Heart left ventricle (tissue), 16 donors: Measurements from ENCODE around the gene CNP. TPM values are rescaled to one million over a fixed set of nuclear protein-coding genes. Genes with fewer than 3 reads are reported as not detected.

Experiments
- ATAC-seq, 4 donors: fragments of 200-7000 bp; cut with Tn5 transposase; one replicate each; pipeline ENCODE4 v1.9.1; 2020 to 2022; ENCODE audit warnings: moderate library complexity in 4 of 4, mild to moderate bottlenecking in 3 of 4, moderate number of reproducible peaks in 1 of 4
- DNase-seq, 5 donors: peaks; one replicate each; pipeline ENCODE4 v3.0.0-alpha.2; 2020
- H3K27ac ChIP-seq, 12 donors: fragments of 200-600 bp; sonication (generic) in 4 of 12; one replicate each; pipeline versions ENCODE4 v1.5.0 to v1.8.0; 2016 to 2022; ENCODE audit warnings: mild to moderate bottlenecking in 2 of 12
- H3K27me3 ChIP-seq, 9 donors: fragments of 200-600 bp; sonication (generic) in 2 of 9; one replicate each; pipeline versions ENCODE4 v1.5.1 to v1.8.0; 2016 to 2022; ENCODE audit warnings: mild to moderate bottlenecking in 3 of 9
- H3K36me3 ChIP-seq, 9 donors: fragments of 200-600 bp; sonication (generic) in 2 of 9; one replicate each; pipeline versions ENCODE4 v1.5.0 to v1.8.0; 2018 to 2022; ENCODE audit warnings: mild to moderate bottlenecking in 2 of 9
- H3K4me1 ChIP-seq, 12 donors: fragments of 200-600 bp; sonication (generic) in 4 of 12; one replicate each; pipeline versions ENCODE4 v1.5.0 to v1.8.0; 2016 to 2022; ENCODE audit warnings: mild to moderate bottlenecking in 3 of 12
- H3K4me3 ChIP-seq, 12 donors: fragments of 200-600 bp; sonication (generic) in 4 of 12; one replicate each; pipeline versions ENCODE4 v1.5.0 to v1.8.0; 2017 to 2022; ENCODE audit warnings: mild to moderate bottlenecking in 9 of 12, moderate library complexity in 4 of 12
- H3K9me3 ChIP-seq, 12 donors: fragments of 200-600 bp; sonication (generic) in 4 of 12; one replicate each; pipeline versions ENCODE4 v1.5.0 to v1.8.0; 2016 to 2022; ENCODE audit warnings: mild to moderate bottlenecking in 1 of 12
- POLR2A ChIP-seq, 2 donors: fragments of 450-650 bp; IDR thresholded peaks; one replicate each; pipeline ENCODE4 v1.6.1; 2017; ENCODE audit warnings: antibody characterized with exemption in 2 of 2, mild to moderate bottlenecking in 2 of 2, moderate library complexity in 2 of 2
- WGBS, 4 donors: extraction: QIAGEN DNeasy Blood & Tissue Kit in 2 of 4; methylation state at CpG; one replicate each; pipeline versions ENCODE4 v1.1.5 to v1.1.7; 2013 to 2018; 5-methylcytosine and 5-hydroxymethylcytosine counted together
- intact Hi-C, 10 donors: fragments of 100-400 bp; cut with DNase I; formaldehyde crosslinking; loops; one replicate each; pipeline versions ENCODE4 v1.11.1 to v1.14.2; 2022
- polyA plus RNA-seq, 2 donors: library from polyadenylated mRNA; stranded (reverse); fragments of 200-250 nt; gene quantifications; one replicate each; pipeline ENCODE4 v1.2.3, GENCODE V29; 2013
- total RNA-seq, 9 donors: library from RNA; depleted of rRNA in 2 of 9; stranded (reverse); fragments of >200 nt in 2 of 9; fragmentation: NEBNext Ultra II Directional in 3 of 9; extraction: Animal tissue kit (Norgen Biotek cat#: 25700) in 3 of 9; gene quantifications; one replicate each; pipeline versions ENCODE4 v1.1.0 to v1.2.4, GENCODE V29; 2016 to 2023
- TF ChIP-seq, protein P1 (sequence below), 12 donors: fragments of 200-600 bp; sonication (generic) in 4 of 12; IDR thresholded peaks; one replicate each; pipeline versions ENCODE4 v1.5.0 to v1.8.0; 2018 to 2022; ENCODE audit warnings: antibody characterized with exemption in 12 of 12, mild to moderate bottlenecking in 5 of 12
- donor health status: ischemic (EF 13 %, LVEDD 7.1; RV severe dilation, severe dysfunction).
- donor health status: healthy with polysubstance abuse.
- donor health status: DM: no; HTN: yes; CAD: no.
- donor health status: DM: no; HTN: no; CAD: no.
- donor health status: ischemic (EF 25% LVEDD 6.9; RV normal size, moderate dysfunction).
- donor health status: ischemic (EF 25% LVEDD 5.7; RV mildly dilated, moderate dysfunction).
- donor health status: healthy.
- donor health status: DM: yes; HTN: yes; CAD: no.
- donor health status: ischemic (EF 35%, LVEDD 5.7; RV mildly dilated, moderate dysfunction).
- donor health status: nonischemic (EF 11% LVEDD 7.7; RV severe dilation, severe dysfunction).
- donor health status: DM: yes; HTN: yes; CAD: no.
- donor health status: PGD.
- donor health status: ischemic (EF 29% LVEDD 5.4; RV normal size, mild dysfunction).
- donor health status: nonischemic (EF 23%, LVEDD 6.1; RV moderate dilation, normal function).

CNP gene
- total and polyA plus RNA-seq, 11 donors: 19.3 to 49.1 (median 27.5) TPM

DNA sequence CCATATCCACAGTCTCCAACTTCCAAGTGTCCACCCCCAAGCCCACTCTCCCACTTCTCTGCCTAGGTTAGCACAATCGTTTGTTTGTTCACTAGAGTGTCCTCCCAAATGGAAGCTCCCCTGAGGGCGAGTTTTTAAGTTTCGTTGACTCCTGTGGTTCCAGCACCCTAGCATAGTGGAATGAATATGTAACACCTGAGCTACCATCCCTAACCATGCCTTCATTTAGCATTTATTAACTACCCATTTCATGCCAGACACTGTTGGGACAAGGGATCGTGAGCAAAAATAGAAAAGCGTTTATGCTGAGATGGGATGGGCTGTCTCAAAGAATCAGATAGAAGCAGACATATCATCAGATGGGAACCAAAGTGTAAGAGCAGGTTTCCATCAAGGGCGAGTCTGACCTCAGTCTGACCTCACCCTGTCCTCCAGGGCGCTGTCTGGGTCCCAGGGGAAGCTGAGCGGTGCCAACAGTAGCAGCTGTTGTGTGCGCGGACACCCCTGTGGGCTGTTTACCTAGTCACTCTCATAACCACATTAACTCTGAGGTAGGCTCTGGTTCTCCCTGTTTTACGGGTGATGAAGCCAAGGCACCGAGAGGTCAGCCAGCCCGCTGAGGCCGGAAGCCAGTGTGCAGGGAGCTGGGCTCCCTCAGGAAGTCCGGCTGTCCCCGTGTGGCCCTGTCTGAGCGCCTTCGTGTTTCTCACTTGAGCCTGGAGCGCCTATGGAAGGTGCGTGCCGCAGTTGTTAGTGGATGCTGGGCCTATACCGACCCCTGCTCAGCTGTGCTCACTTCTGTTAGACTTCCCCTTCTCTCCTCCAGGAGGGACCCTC, 6.2 kb downstream of the CNP start:
- 38 to 58% (median 43%) methylated on average over 17 to 22 of the region's 22 CpGs for WGBS, 4 donors
- intact Hi-C loops: no loop called here
- H3K27me3 ChIP-seq: no peaks in the 10 kb centered on the region
- H3K36me3 ChIP-seq: peaks cover 0 to 93% (median 74%) of the 10 kb centered on the region in 9 donors
- H3K9me3 ChIP-seq: no peaks in the 10 kb centered on the region
- H3K4me1 ChIP-seq: peaks cover 0 to 36% (median 22%) of the 10 kb centered on the region in 12 donors
- TF ChIP-seq POLR2A (IDR thresholded peaks at IDR 0.05): no peak
- TF ChIP-seq, protein P1, sequence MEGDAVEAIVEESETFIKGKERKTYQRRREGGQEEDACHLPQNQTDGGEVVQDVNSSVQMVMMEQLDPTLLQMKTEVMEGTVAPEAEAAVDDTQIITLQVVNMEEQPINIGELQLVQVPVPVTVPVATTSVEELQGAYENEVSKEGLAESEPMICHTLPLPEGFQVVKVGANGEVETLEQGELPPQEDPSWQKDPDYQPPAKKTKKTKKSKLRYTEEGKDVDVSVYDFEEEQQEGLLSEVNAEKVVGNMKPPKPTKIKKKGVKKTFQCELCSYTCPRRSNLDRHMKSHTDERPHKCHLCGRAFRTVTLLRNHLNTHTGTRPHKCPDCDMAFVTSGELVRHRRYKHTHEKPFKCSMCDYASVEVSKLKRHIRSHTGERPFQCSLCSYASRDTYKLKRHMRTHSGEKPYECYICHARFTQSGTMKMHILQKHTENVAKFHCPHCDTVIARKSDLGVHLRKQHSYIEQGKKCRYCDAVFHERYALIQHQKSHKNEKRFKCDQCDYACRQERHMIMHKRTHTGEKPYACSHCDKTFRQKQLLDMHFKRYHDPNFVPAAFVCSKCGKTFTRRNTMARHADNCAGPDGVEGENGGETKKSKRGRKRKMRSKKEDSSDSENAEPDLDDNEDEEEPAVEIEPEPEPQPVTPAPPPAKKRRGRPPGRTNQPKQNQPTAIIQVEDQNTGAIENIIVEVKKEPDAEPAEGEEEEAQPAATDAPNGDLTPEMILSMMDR (IDR thresholded peaks at IDR 0.05): no peak
- peak overlapping the region in 11 of 12 donors; percentile 17 to 63 (median 36) for H3K27ac ChIP-seq
- DNase-seq (peak; percentile 34 to 71 (median 54)), ATAC-seq (peak; percentile 21 to 72 (median 46))
- peak overlapping the region in 1 of 12 donors; percentile 15 for H3K4me3 ChIP-seq

DNA sequence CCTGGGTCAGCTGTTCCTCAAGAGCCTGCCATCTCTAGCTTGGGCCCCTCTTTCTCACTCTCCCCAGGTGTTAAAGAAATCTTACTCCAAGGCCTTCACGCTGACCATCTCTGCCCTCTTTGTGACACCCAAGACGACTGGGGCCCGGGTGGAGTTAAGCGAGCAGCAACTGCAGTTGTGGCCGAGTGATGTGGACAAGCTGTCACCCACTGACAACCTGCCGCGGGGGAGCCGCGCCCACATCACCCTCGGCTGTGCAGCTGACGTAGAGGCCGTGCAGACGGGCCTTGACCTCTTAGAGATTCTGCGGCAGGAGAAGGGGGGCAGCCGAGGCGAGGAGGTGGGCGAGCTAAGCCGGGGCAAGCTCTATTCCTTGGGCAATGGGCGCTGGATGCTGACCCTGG, 6.8 kb downstream of the CNP start:
- Histone ChIP-seq H3K4me1 (peaks cover 0 to 30% (median 20%) of the 10 kb centered on the region in 12 donors), H3K27me3 (no peaks in the 10 kb centered on the region), H3K4me3 (peak overlapping the region in 1 of 12 donors; percentile 15), H3K36me3 (peaks cover 0 to 96% (median 79%) of the 10 kb centered on the region in 9 donors), H3K9me3 (no peaks in the 10 kb centered on the region), H3K27ac (peak overlapping the region in 10 of 12 donors; percentile 19 to 63 (median 36))
- intact Hi-C loops: no loop called here
- DNase-seq (peak in 1 of 5 donors; percentile 43), ATAC-seq (peak in 3 of 4 donors; percentile 3 to 27 (median 23))
- TF ChIP-seq POLR2A (IDR thresholded peaks at IDR 0.05): no peak
- TF ChIP-seq, protein P1 (IDR thresholded peaks at IDR 0.05): no peak
- 57 to 68% (median 64%) methylated on average over 10 to 19 of the region's 19 CpGs for WGBS, 4 donors

DNA sequence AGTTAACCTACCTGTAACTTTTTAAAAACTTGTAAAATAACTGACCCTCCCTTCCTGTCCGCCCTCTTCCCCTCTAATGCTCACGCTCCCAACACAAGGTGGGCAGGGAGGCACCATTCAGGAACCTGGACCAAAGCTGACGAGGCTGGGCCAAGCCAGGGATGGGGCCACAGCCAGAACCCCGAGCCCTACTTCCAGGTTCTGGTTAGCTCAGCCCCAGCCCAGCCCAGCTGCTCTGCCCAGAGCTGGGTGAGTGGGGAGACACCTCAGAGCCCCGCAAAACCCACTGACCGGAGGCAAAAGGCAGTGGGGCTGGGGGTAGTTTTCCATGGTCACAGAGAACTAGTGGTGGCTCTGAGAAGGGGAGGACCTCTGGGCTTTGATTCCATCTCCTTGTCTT, 7.4 kb downstream of the CNP start:
- Histone ChIP-seq H3K4me3 (no peak overlapping the region), H3K27me3 (no peaks in the 10 kb centered on the region), H3K9me3 (no peaks in the 10 kb centered on the region), H3K27ac (no peak overlapping the region), H3K4me1 (peaks cover 0 to 24% (median 19%) of the 10 kb centered on the region in 12 donors), H3K36me3 (peaks cover 0 to 96% (median 79%) of the 10 kb centered on the region in 9 donors)
- DNase-seq (peak in 1 of 5 donors; percentile 18), ATAC-seq (no peak)
- TF ChIP-seq, protein P1 (IDR thresholded peaks at IDR 0.05): no peak
- TF ChIP-seq POLR2A (IDR thresholded peaks at IDR 0.05): no peak
- intact Hi-C loops: no loop called here
- 83 to 94% (median 85%) methylated on average over 6 of the region's 6 CpGs for WGBS, 4 donors

DNA sequence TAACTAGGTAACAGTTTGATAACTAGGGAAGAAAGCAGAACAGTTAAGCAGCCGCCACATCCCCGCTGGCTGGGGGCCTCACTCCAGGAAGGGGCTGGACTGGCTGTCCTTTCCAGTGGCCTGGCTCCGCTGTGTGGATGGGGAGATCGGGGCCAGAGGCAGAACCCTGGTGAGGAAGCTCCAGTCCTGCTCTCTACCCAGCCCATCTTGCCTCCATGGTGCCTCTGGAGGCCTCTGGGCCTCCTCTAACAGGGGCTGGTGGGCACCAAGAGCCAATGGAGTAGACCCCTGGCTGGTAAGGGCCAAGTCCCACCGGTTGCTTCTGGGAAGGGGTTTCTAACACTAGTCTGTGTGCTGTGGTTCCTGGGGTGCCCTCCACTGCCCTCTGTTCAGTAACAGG, 8.1 kb downstream of the CNP start:
- intact Hi-C loops: no loop called here
- TF ChIP-seq POLR2A (IDR thresholded peaks at IDR 0.05): no peak
- TF ChIP-seq, protein P1 (IDR thresholded peaks at IDR 0.05): no peak
- Histone ChIP-seq H3K4me3 (no peak overlapping the region), H3K9me3 (no peaks in the 10 kb centered on the region), H3K27ac (no peak overlapping the region), H3K36me3 (peaks cover 0 to 96% (median 80%) of the 10 kb centered on the region in 9 donors), H3K4me1 (peaks cover 0 to 24% (median 19%) of the 10 kb centered on the region in 12 donors), H3K27me3 (no peaks in the 10 kb centered on the region)
- 78 to 90% (median 83%) methylated on average over 4 to 5 of the region's 5 CpGs for whole genome bisulfite sequencing, 4 donors
- ATAC-seq (no peak), DNase-seq (peak in 1 of 5 donors; percentile 15)
